SH-SY5Y (cell line): ENCODE measurements around the gene FKBP1A.

ENCODE experiments used
- GATA2 ChIP-seq: IDR thresholded peaks from 2 replicates; pipeline ENCODE4 v1.6.1; 2011; ENCODE audit warnings: mild to moderate bottlenecking, low read depth, low read length
- GATA3 ChIP-seq: IDR thresholded peaks from 2 replicates; pipeline ENCODE4 v1.6.1; 2011; ENCODE audit warnings: low read depth, mild to moderate bottlenecking, low read length, moderate library complexity

GRCh38 chr20:1392693-1393506 is at the start of gene FKBP1A:
- TF ChIP-seq GATA2 (no peak), GATA3 (no peak)
